GM12865 (cell line): ENCODE results near the gene NANP.
"Not testable (repeated sequence)": the region's sequence is repeated elsewhere in the genome, so short reads cannot be mapped to it uniquely, and the experiment has no call there.

ENCODE experiments used
- DNase-seq: peaks from one replicate; pipeline ENCODE4 v3.0.0; 2010; ENCODE audit warnings: low read depth
- H3K4me3 ChIP-seq: 2 replicates; pipeline ENCODE4 v1.5.1; 2011; ENCODE audit warnings: mild to moderate bottlenecking, low read depth, low read length, control low read depth
- CTCF ChIP-seq: IDR thresholded peaks from 2 replicates; pipeline ENCODE4 v1.5.1; 2011; ENCODE audit warnings: low read length, control low read depth, low read depth, inconsistent platforms; ENCODE audit not compliant: insufficient read depth; ENCODE audit errors: missing control alignments

The NANP gene

GRCh38 chr20:25605148-25605547 is 18.7 kb downstream of the NANP start:
- no peak for TF ChIP-seq CTCF
- H3K4me3 ChIP-seq: no peak overlapping the region
- no peak for DNase-seq

- no peak overlapping the region for H3K4me3 ChIP-seq
- no peak for TF ChIP-seq CTCF
- DNase-seq: no peak
Observed at GRCh38 chr20:25604611-25605010, 19.2 kb downstream of the NANP start.

GRCh38 chr20:25602914-25603309 is 20.9 kb downstream of the NANP start:
- DNase-seq, H3K4me3 ChIP-seq: not testable (repeated sequence)

- not testable (repeated sequence) for DNase-seq, H3K4me3 ChIP-seq
Observed at GRCh38 chr20:25602191-25602913, 21.5 kb downstream of the NANP start.

GRCh38 chr20:25601659-25602058 is 22.2 kb downstream of the NANP start:
- TF ChIP-seq CTCF: no peak
- no peak overlapping the region for H3K4me3 ChIP-seq

GRCh38 chr20:25600632-25601031 is 23.2 kb downstream of the NANP start:
- DNase-seq: no peak
- TF ChIP-seq CTCF: no peak
- H3K4me3 ChIP-seq: no peak overlapping the region

More at GRCh38 chr20:25601659-25602058, 22.2 kb downstream of the NANP start:
- no peak for DNase-seq

- H3K4me3 ChIP-seq: no peak overlapping the region
- DNase-seq: no peak
- no peak for TF ChIP-seq CTCF
Observed at GRCh38 chr20:25592135-25592852, 31.5 kb downstream of the NANP start.

- DNase-seq, H3K4me3 ChIP-seq: not testable (repeated sequence)
Observed at GRCh38 chr20:25590778-25591177, 33.0 kb downstream of the NANP start.
